Measurements from ENCODE around the gene ZNF440.
"Not testable (repeated sequence)": the region's sequence is repeated elsewhere in the genome, so short reads cannot be mapped to it uniquely, and the experiment has no call there.

The ZNF440 gene

GRCh38 chr19:11814029-11814699 lies at the start of gene ZNF440:
ZNF440 (plus strand) TSS chr19:11814273; CDS start chr19:11814448, 175 bp downstream.
- peak; percentile 78 for DNase-seq

DNA sequence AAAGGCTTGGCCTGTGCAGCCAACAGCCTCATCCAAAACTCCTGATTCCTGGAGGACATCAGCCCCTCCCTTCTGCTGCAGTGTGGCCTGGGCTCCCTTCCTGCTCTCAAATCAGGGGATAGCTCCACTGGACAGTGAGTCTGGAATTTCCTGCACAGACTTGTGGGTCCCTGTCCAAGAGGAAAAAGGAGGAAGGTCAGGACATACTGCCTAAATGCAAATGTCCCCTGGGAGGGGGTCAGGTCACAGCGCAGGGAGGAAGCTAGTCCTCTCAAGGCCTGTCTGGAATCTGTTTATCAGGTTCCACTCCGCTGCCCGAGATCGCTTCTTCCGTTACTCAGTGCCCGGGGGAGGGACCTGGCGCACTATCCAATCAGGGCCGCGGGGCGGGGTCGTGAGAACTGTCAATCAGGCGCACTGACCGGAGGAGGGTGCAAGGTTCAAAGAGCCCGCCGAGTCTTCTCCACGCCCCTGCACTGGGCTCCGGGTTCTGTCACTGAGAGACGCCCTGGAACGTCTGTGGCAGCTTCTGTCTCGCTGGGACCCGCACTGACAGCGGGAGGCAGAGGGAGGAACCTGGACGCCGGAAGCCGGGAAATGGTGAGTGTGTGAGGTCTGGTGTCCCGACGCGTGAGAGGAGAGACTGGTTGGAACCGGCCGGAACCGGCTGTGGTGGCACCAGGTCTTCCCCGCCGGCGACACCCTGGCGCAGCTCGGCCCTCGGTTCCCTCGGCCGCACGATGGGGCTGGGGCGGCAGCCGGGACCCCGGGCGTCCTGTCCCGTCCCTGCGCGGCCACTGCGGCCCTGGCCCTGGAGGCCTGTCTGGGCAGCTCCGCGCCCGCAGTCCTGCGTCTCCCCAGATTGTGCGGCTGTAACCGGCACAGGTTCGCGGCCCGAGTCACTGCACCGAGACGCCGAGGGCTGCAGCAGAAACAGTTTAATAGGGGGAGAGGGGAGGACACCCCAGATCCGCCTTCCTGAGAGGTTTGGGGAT lies 47.2 kb upstream of the ZNF440 start, which contains the start of gene ZNF441:
ZNF441 (plus strand) TSS at position 404 of the 995 bp plus-strand sequence; CDS start at position 598, 194 bp downstream.
- DNase-seq = peak; percentile 93

GRCh38 chr19:11767633-11768133 lies 46.4 kb upstream of the ZNF440 start:
- DNase-seq = peak; percentile 16

GRCh38 chr19:11769995-11770394 lies 44.1 kb upstream of the ZNF440 start:
- no peak for DNase-seq

GRCh38 chr19:11771520-11771919 lies 42.6 kb upstream of the ZNF440 start:
- not testable (repeated sequence) for DNase-seq

- DNase-seq = not testable (repeated sequence)
Observed at GRCh38 chr19:11776669-11777068, 37.4 kb upstream of the ZNF440 start.

DNA sequence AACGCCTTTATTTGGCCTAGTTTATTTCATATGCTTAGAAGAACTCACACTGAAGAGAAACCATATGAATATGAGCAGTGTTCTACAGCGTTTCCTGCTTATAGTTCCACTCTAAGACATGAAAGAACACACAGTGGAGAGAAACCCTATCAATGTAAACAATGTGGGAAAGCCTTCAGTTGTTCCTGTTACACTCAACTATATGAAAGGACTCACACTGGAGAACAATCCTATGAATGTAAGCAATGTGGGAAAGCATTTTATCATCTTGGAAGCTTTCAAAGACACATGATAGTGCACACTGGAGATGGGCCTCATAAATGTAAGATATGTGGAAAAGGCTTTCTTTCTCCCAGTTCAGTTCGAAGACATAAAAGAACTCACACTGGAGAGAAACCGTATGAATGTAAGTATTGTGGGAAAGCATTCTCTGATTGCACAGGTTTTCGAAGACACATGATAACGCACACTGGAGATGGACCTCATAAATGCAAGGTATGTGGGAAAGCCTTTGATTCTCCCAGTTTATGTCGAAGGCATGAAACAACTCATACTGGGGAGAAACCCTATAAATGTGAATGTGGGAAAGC lies 33.5 kb upstream of the ZNF440 start:
- no peak for DNase-seq

GRCh38 chr19:11781295-11782057 lies 32.6 kb upstream of the ZNF440 start:
- no peak for DNase-seq

DNA sequence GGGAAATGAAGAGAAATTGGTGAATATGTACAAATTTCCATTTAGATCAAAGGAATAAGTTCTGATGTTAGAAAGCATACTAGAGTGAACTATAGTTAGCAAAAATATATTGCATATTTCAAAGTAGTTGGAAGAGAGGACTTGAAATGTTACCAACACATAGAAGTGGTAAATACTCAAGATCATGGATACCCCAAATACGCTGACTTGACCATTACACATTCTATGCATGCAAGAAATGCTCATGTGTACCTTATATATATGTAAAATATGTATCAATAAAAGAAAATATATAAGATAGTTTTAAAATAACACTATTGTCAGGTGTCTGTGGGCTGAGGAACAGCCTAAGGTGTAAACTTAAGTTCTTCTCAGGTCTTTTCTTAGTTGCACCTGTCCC lies 30.3 kb upstream of the ZNF440 start:
- no peak for DNase-seq

GRCh38 chr19:11784356-11784755 lies 29.7 kb upstream of the ZNF440 start:
- DNase-seq = no peak

DNA sequence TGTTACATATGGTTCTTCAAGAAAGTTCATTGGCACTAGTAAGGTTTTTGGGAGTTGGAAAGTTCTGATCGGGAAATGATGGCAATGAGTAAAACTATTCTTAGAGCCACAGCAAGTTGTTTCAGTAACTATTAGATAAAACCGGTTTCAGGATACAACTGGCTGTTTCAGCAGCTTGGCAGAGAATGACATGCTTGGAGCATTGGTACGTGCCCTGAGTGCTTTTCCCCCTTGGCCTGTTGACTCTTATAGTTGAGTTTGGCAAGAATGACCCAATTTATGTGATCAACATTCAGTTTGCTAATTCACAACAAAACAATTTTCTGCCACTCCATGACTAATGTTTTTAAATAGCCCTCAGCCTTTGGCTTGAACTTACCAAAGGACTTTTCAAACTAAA lies 26.5 kb upstream of the ZNF440 start:
- no peak for DNase-seq

GRCh38 chr19:11792942-11793341 lies 21.1 kb upstream of the ZNF440 start:
- DNase-seq = no peak

- DNase-seq = peak; percentile 80
Observed at GRCh38 chr19:11797491-11797890, 16.6 kb upstream of the ZNF440 start.

DNA sequence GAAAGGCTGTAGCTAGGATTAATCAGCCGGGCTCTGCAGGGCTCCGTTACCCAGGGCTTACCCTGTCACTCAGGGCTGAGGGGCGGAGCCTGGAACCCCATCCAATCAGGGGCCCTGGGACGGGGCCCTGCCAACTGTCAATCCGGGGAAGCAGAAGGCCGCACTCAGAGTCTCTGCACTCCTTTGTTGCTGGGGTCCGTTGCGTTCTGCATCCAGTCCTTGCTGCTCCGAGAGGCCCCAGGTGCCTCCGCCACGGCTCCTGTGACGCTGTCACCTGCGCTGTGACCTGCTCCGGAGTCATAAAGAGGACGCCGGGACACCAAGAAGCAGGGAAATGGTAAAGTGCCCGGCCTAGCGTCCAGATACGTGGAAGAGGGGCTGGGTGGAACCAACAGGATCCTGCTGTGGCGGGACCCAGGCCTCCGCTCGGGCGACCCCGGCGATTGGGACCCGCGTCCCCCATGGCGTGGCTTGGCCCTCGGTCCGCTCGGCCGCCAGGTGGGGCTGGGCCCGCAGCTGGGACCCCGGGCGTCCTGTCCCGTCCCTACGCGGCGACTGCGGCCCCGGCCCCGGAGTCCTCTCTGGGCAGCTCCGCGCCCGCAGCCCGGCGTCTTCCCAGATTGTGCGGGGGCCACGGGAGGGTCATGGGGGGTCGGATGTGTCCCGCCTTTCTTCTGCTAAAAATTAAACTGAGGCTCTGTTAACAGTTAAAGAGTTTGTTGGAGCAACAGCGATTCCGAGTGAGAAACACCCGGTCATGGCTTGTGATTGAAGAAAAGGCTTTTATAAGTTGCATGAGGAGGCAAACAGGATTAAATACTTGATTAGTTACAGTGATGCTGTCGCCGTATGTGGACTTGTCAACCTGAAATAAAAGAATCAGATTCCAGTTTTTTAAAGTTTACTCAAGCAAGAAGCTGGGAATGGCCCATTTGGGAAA lies 15.4 kb upstream of the ZNF440 start, which contains the start of gene ZNF491:
ZNF491 (plus strand) TSS at position 133 of the 940 bp plus-strand sequence. CDS start 7,431 bp downstream, outside the sequence.
- DNase-seq = peak; percentile 81

GRCh38 chr19:11806354-11807098 lies 7.5 kb upstream of the ZNF440 start:
- no peak for DNase-seq

- DNase-seq = no peak
Observed at GRCh38 chr19:11807099-11807380, 7.0 kb upstream of the ZNF440 start.

DNA sequence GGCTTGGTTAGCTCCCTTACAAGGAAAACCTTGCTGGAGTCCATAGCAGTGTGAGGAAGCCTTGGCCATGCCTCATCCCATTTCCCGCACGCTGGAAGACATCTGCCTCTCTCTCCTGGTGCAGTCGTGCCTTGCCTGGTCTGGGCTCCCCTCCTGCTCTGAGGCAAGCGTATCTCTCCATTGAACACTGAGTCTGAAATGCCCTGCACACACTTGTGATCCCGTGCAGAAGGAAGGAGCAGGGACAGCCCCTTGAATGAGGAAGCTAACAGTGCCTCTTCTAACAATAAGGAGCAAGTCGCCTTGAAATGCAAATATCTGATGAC lies 407 bp upstream of the ZNF440 start:
- no peak for DNase-seq

DNA sequence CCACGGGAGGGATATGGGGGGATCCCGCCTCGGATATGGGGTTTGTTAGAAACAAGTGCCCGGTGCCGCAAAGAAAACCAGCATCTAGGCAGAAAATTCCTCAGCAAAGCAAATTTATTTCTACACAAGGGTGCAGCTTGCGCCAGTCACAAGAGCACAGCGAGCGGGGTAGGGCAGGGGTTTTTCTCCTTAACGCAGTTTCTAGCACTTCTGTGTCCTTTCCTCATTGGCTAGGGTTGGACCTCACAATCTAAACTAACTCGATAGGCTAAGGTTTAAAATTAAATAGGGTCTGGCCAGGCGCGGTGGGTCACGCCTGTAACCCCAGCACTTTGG lies 595 bp downstream of the ZNF440 start:
- DNase-seq = no peak

DNA sequence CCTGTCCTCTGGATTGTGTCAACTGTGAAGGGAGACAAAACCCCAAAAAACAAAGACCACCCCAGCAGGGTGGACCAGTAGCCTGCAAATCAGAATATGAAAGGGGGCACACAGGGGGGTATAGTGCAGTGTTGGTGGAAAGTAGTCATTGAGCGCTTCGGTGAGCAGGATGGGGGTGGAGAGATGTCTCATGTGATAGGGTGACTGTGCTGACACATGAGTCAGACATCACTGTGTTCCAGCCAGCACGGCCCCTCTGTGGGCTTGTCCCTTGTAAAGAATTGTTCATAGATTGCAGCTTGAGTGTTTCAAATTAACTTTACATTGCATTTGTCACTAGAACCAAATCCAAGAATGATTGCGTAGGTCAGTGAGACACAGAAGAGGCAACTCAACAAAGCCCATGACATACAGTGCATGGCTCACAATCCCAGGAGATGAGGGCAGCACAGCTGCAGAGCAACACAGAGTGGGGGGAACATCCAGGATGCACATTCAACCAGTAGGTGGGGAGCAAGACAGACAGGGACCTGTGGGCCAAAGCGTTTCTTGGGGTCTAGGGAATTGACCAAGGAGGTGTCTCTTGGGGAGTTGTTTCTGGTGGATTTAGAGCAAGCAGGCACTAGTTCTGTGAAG lies 7.5 kb downstream of the ZNF440 start:
- no peak for DNase-seq

Data from CD4-positive, alpha-beta T cell treated with Interleukin-4 for 4 hours (primary cell).